CD4-positive, alpha-beta T cell treated with Interleukin-6 for 4 hours (primary cell): ENCODE data around the gene CUBN.

Experiments
- DNase-seq: peaks from one replicate; pipeline ENCODE4 v3.0.0-alpha.2; 2020; ENCODE audit warnings: mixed read lengths

The CUBN gene

GRCh38 chr10:16811765-16812164 lies 317.8 kb downstream of the CUBN start:
- DNase-seq = no peak

GRCh38 chr10:16811292-16811691 lies 318.3 kb downstream of the CUBN start:
- DNase-seq = no peak

- peak; percentile 61 for DNase-seq
These were observed 320.4 kb downstream of the CUBN start for GRCh38 chr10:16809074-16809718.

- DNase-seq = no peak
These were observed 325.5 kb downstream of the CUBN start for GRCh38 chr10:16804123-16804522.

- DNase-seq = no peak
These were observed 326.1 kb downstream of the CUBN start for GRCh38 chr10:16803464-16803863.

- DNase-seq = no peak
These were observed 330.0 kb downstream of the CUBN start for GRCh38 chr10:16799621-16800020.

- DNase-seq = no peak
These were observed 331.0 kb downstream of the CUBN start for GRCh38 chr10:16798571-16798970.

- no peak for DNase-seq
These were observed 334.1 kb downstream of the CUBN start for GRCh38 chr10:16795410-16796073.

GRCh38 chr10:16794005-16794404 lies 335.6 kb downstream of the CUBN start:
- no peak for DNase-seq

GRCh38 chr10:16792675-16793074 lies 336.9 kb downstream of the CUBN start:
- DNase-seq = no peak

GRCh38 chr10:16789765-16790164 lies 339.8 kb downstream of the CUBN start:
- no peak for DNase-seq

GRCh38 chr10:16789261-16789660 lies 340.4 kb downstream of the CUBN start:
- no peak for DNase-seq

- DNase-seq = no peak
These were observed 340.8 kb downstream of the CUBN start for GRCh38 chr10:16788778-16789177.

- peak; percentile 14 for DNase-seq
These were observed 341.5 kb downstream of the CUBN start for GRCh38 chr10:16788125-16788524.

- peak; percentile 70 for DNase-seq
These were observed 342.2 kb downstream of the CUBN start for GRCh38 chr10:16787361-16787791.

- DNase-seq = no peak
These were observed 349.2 kb downstream of the CUBN start for GRCh38 chr10:16780338-16780880.

- DNase-seq = peak; percentile 53
These were observed 350.2 kb downstream of the CUBN start for GRCh38 chr10:16779384-16779915.

- peak; percentile 17 for DNase-seq
These were observed 351.9 kb downstream of the CUBN start for GRCh38 chr10:16777473-16778370.

- DNase-seq = no peak
These were observed 352.7 kb downstream of the CUBN start for GRCh38 chr10:16776896-16777295.
